WTC11 (cell line): ENCODE measurements around the gene ZNF362.

ENCODE experiments used
- ZNF423 ChIP-seq: fragments of 250-450 bp; sonication (Bioruptor Pico); IDR thresholded peaks from 2 replicates; pipeline ENCODE4 v2.1.2; 2022; ENCODE audit warnings: mild to moderate bottlenecking, moderate library complexity
- TF ChIP-seq, protein P1 (sequence below): sonication (generic); formaldehyde crosslinking; IDR thresholded peaks from 2 replicates; pipeline ENCODE4 v1.8.0; 2022; ENCODE audit warnings: mild to moderate bottlenecking, missing genetic modification reagents

DNA sequence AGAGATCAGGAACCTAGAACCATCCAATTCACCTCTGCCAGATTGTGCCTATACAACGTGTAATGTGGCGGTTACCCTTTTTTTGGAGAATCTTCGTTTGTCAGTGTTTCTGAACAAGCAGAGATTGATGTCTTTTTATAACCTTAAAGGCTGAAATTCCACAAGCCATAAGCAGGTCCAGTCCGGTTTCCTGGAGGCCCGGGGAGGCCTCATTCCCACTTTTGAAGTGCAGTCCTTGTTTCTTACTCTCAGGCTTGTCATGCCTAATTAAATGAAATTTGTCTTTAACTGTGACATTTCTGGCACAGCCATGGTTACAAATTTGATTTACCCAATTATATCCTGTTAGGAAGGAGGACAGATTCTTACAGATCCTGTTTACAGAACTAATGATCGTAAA, 27.8 kb downstream of the ZNF362 start:
- TF ChIP-seq ZNF423 (CRISPR knock-in tag) = no peak
- TF ChIP-seq, protein P1, sequence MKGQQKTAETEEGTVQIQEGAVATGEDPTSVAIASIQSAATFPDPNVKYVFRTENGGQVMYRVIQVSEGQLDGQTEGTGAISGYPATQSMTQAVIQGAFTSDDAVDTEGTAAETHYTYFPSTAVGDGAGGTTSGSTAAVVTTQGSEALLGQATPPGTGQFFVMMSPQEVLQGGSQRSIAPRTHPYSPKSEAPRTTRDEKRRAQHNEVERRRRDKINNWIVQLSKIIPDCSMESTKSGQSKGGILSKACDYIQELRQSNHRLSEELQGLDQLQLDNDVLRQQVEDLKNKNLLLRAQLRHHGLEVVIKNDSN = no peak
